ENCODE results near the gene CNOT6. TPM values are rescaled to one million over a fixed set of nuclear protein-coding genes. Genes with fewer than 3 reads are reported as not detected.

CNOT6 gene
- total and polyA plus RNA-seq, 10 of the 15 experiments (the other 5 are each of a cell fraction or from before 2014, with no cell fraction given): 3.8 to 22.1 (median 12.1) TPM

GRCh38 chr5:180624587-180624986 is 130.4 kb downstream of the CNOT6 start (continued):
- TF ChIP-seq ZBTB40 (IDR thresholded peaks at IDR 0.05; ENCODE audit: borderline replicate concordance) (no peak), IRF3 (IDR thresholded peaks at IDR 0.05) (no peak), IRF4 (IDR thresholded peaks at IDR 0.05; ENCODE audit: low read depth, low read length) (no peak), RAD21 (IDR thresholded peaks at IDR 0.05; ENCODE audit: insufficient read depth, low read depth, low read length) (no peak)

GRCh38 chr5:180625125-180625790 is 131.1 kb downstream of the CNOT6 start:
- ChIA-PET CTCF (no interaction called here), SMC1A (ENCODE audit: uncharacterized antibody, unreplicated experiment) (no interaction called here), POLR2A (no interaction called here), RAD21 (ENCODE audit: unreplicated experiment) (no interaction called here)
- no peaks in the 10 kb centered on the region for H4K20me1 ChIP-seq (ENCODE audit: control insufficient read depth, insufficient read depth)
- H2AFZ ChIP-seq (ENCODE audit: control insufficient read depth, low read depth, low read length): no peak overlapping the region
- no TSS peak for BruUV-seq (replicated peaks)
- H3K4me2 ChIP-seq (ENCODE audit: control insufficient read depth, insufficient read depth): no peak overlapping the region
- intact Hi-C loops (cut with micrococcal nuclease; ENCODE audit: unreplicated experiment): no loop called here
- H3K36me3 ChIP-seq (ENCODE audit: control insufficient read depth in 2 of 2, insufficient read depth in 2 of 2, low read length in 1 of 2): no peaks in the 10 kb centered on the region
- FAIRE-seq: no peak
- no peaks in the 10 kb centered on the region; a peak in 2 of 4 replicates for H3K27me3 ChIP-seq (replicated peaks in 1 of 2; ENCODE audit: control insufficient read depth in 2 of 2, insufficient read depth in 2 of 2, low read length in 1 of 2)
- 27% methylated on average over 10 of the region's 10 CpGs for WGBS (ENCODE audit: insufficient coverage, insufficient replicate concordance, low lambda C conversion rate, missing lambda C conversion rate)
- no peaks in the 10 kb centered on the region for H3K9me3 ChIP-seq (replicated peaks; ENCODE audit: control insufficient read depth, insufficient read depth, low read length)
- H3K4me1 ChIP-seq (ENCODE audit: control insufficient read depth, insufficient read depth, low read length): no peaks in the 10 kb centered on the region
- H3K4me3 ChIP-seq: no peak overlapping the region
- H3K27ac ChIP-seq (ENCODE audit: control insufficient read depth, insufficient read depth): no peak overlapping the region
- H3K9ac ChIP-seq (ENCODE audit: control insufficient read depth, insufficient read depth, low read length): no peak overlapping the region
- no peaks in the 10 kb centered on the region for H3K79me2 ChIP-seq (ENCODE audit: control insufficient read depth, insufficient read depth, low read length)
- in situ Hi-C loops (cut with MboI): no loop called here
- no peak for DNase-seq (ENCODE audit: low read depth, low spot score)
- ATAC-seq: no peak
- TF ChIP-seq FOXK2 (IDR thresholded peaks at IDR 0.05) (no peak), EP300 (IDR thresholded peaks at IDR 0.05; ENCODE audit: borderline replicate concordance in 1 of 2, control insufficient read depth in 1 of 2, low read depth in 2 of 2, low read length in 2 of 2) (no peak), RELB (IDR thresholded peaks at IDR 0.05; ENCODE audit: low read depth) (no peak), KDM1A (IDR thresholded peaks at IDR 0.05; ENCODE audit: borderline replicate concordance) (no peak), ZNF207 (IDR thresholded peaks at IDR 0.05; ENCODE audit: borderline replicate concordance) (no peak), BMI1 (IDR thresholded peaks at IDR 0.05; ENCODE audit: borderline replicate concordance) (no peak), RAD51 (IDR thresholded peaks at IDR 0.05) (no peak), IRF3 (IDR thresholded peaks at IDR 0.05) (no peak), NR2F1 (conservative IDR thresholded peaks at IDR 0.05) (no peak), CHD2 (IDR thresholded peaks at IDR 0.05; ENCODE audit: borderline replicate concordance, low read depth, low read length) (no peak)

Data from GM12878 (cell line).